WTC11 (cell line): ENCODE data around the gene BTBD19. TPM values are rescaled to one million over a fixed set of nuclear protein-coding genes. Genes with fewer than 3 reads are reported as not detected.

Experiments
- ATAC-seq: fragments of 200-7000 bp; cut with Tn5 transposase; 2 replicates; pipeline ENCODE4 v1.10.0; 2021; ENCODE audit warnings: mild to moderate bottlenecking, moderate library complexity
- CTCF ChIA-PET: fragments of 300-600 bp; sonication (Branson Sonifier 250); formaldehyde crosslinking; loops from one replicate; lab custom pipeline; 2021; ENCODE audit warnings: antibody characterized with exemption; lab: Charles Lee
- POLR2A ChIA-PET: fragments of 350-600 bp; sonication (Branson Sonifier 250); formaldehyde crosslinking; loops from one replicate; lab custom pipeline; 2021; ENCODE audit warnings: antibody characterized with exemption; lab: Charles Lee
- DNase-seq: peaks from one replicate; pipeline ENCODE4 v3.0.0; 2021; ENCODE audit warnings: low spot score
- H3K27ac Mint-ChIP-seq: 2 replicates; pipeline ENCODE4 v1.8.0; 2021; ENCODE audit warnings: mixed read lengths
- H3K27me3 Mint-ChIP-seq: 2 replicates; pipeline ENCODE4 v1.8.0; 2021; ENCODE audit warnings: low read depth, mild to moderate bottlenecking, moderate library complexity, mixed read lengths
- H3K36me3 Mint-ChIP-seq: 2 replicates; pipeline ENCODE4 v1.8.0; 2021; ENCODE audit warnings: mixed read lengths
- H3K4me1 Mint-ChIP-seq: 2 replicates; pipeline ENCODE4 v1.8.0; 2022; ENCODE audit warnings: mixed read lengths
- H3K4me3 Mint-ChIP-seq: 2 replicates; pipeline ENCODE4 v1.8.0; 2021; ENCODE audit warnings: mild to moderate bottlenecking, moderate library complexity, mixed read lengths
- H3K9me3 Mint-ChIP-seq: 2 replicates; pipeline ENCODE4 v1.8.0; 2021; ENCODE audit warnings: mixed read lengths
- AFF4 ChIP-seq: sonication (generic); formaldehyde crosslinking; IDR thresholded peaks from 2 replicates; pipeline ENCODE4 v1.8.1; 2023; ENCODE audit warnings: mild to moderate bottlenecking, missing genetic modification reagents, borderline replicate concordance
- AR ChIP-seq: fragments of 250-450 bp; sonication (Bioruptor Pico); IDR thresholded peaks from 2 replicates; pipeline ENCODE4 v1.9.0; 2021; ENCODE audit warnings: mild to moderate bottlenecking
- ARID4B ChIP-seq: sonication (generic); formaldehyde crosslinking; IDR thresholded peaks from 2 replicates; pipeline ENCODE4 v1.8.0; 2023; ENCODE audit warnings: missing genetic modification reagents, mild to moderate bottlenecking, borderline replicate concordance
- E2F4 ChIP-seq: sonication (generic); formaldehyde crosslinking; IDR thresholded peaks from 2 replicates; pipeline ENCODE4 v1.8.1; 2022; ENCODE audit warnings: low read depth, mild to moderate bottlenecking, moderate library complexity, missing genetic modification reagents, borderline replicate concordance
- EMX1 ChIP-seq: fragments of 250-450 bp; sonication (Bioruptor Pico); IDR thresholded peaks from 2 replicates; pipeline ENCODE4 v1.8.0; 2021; ENCODE audit warnings: mild to moderate bottlenecking
- FOXK1 ChIP-seq: sonication (generic); formaldehyde crosslinking; IDR thresholded peaks from 2 replicates; pipeline ENCODE4 v1.8.0; 2022; ENCODE audit warnings: mild to moderate bottlenecking, moderate library complexity, missing genetic modification reagents
- HMGXB4 ChIP-seq: sonication (generic); formaldehyde crosslinking; IDR thresholded peaks from 2 replicates; pipeline ENCODE4 v1.8.1; 2023; ENCODE audit warnings: mild to moderate bottlenecking, moderate library complexity, missing genetic modification reagents
- KAT7 ChIP-seq: sonication (generic); formaldehyde crosslinking; IDR thresholded peaks from 2 replicates; pipeline ENCODE4 v1.8.1; 2023; ENCODE audit warnings: missing genetic modification reagents, mild to moderate bottlenecking, borderline replicate concordance
- NR2C2 ChIP-seq: sonication (generic); formaldehyde crosslinking; IDR thresholded peaks from 2 replicates; pipeline ENCODE4 v1.8.0; 2022; ENCODE audit warnings: mild to moderate bottlenecking, missing genetic modification reagents
- NR3C1 ChIP-seq: sonication (generic); formaldehyde crosslinking; conservative IDR thresholded peaks from 2 replicates; pipeline ENCODE4 v1.8.1; 2023; ENCODE audit warnings: low read depth, mild to moderate bottlenecking, missing genetic modification reagents
- OVOL2 ChIP-seq: fragments of 250-450 bp; sonication (Bioruptor Pico); IDR thresholded peaks from 2 replicates; pipeline ENCODE4 v1.9.0; 2021; ENCODE audit warnings: mild to moderate bottlenecking, borderline replicate concordance
- PRRX2 ChIP-seq: fragments of 250-450 bp; sonication (Bioruptor Pico); IDR thresholded peaks from 2 replicates; pipeline ENCODE4 v1.8.0; 2021; ENCODE audit warnings: mild to moderate bottlenecking
- RORB ChIP-seq: fragments of 250-450 bp; sonication (Bioruptor Pico); IDR thresholded peaks from 2 replicates; pipeline ENCODE4 v1.9.0; 2021; ENCODE audit warnings: mild to moderate bottlenecking
- TP53 ChIP-seq: sonication (generic); formaldehyde crosslinking; IDR thresholded peaks from 2 replicates; pipeline ENCODE4 v1.8.1; 2023; ENCODE audit warnings: mild to moderate bottlenecking, missing genetic modification reagents
- USF1 ChIP-seq: sonication (generic); formaldehyde crosslinking; IDR thresholded peaks from 2 replicates; pipeline ENCODE4 v1.8.0; 2022; ENCODE audit warnings: mild to moderate bottlenecking, missing genetic modification reagents
- ZNF396 ChIP-seq: fragments of 250-450 bp; sonication (Bioruptor Pico); IDR thresholded peaks from 2 replicates; pipeline ENCODE4 v1.8.0; 2021; ENCODE audit warnings: mild to moderate bottlenecking, moderate library complexity, borderline replicate concordance
- ZSCAN18 ChIP-seq: fragments of 250-450 bp; sonication (Bioruptor Pico); IDR thresholded peaks from 2 replicates; pipeline ENCODE4 v2.1.2; 2022; ENCODE audit warnings: mild to moderate bottlenecking, moderate library complexity
- total RNA-seq: library from RNA; stranded (reverse); gene quantifications from 3 replicates; pipeline ENCODE4 v1.2.3, GENCODE V29; 2021

BTBD19 gene
- total RNA-seq, 1 experiment from 2014 or later = 1.7 TPM

GRCh38 chr1:44775078-44775929 lies 33.0 kb upstream of the BTBD19 start, which contains the start of gene RPS8:
RPS8 (plus strand) TSS chr1:44775540; CDS start chr1:44775597, 57 bp downstream.
- POLR2A ChIA-PET = interaction anchor here (0.6 to 2.8 kb wide), 19 partner anchors 8 to 1126 kb away, joined by 3 to 19 read pairs (median 4); partner anchors contain the start of genes ARMH1, BTBD19, HECTD3 and KDM4A
- CTCF ChIA-PET = interaction anchor here (1.7 to 2.0 kb wide), 2 partner anchors 12 to 18 kb away, joined by 5 to 9 read pairs; partner anchors contain the start of gene BEST4
- ATAC-seq = peak; percentile 88
- peak; percentile 79; the same call in 1 of the 2 replicates for TF ChIP-seq ARID4B (CRISPR knock-in tag)
- TF ChIP-seq ZSCAN18 = no peak
- TF ChIP-seq USF1 (CRISPR knock-in tag) = peak; percentile 76; the same call in 1 of the 2 replicates
- no peak for TF ChIP-seq ZNF396
- TF ChIP-seq HMGXB4 = peak; percentile 73
- no peak for TF ChIP-seq NR3C1 (CRISPR knock-in tag)
- TF ChIP-seq AFF4 = no peak
- no peak; the same call in 1 of the 2 replicates for TF ChIP-seq E2F4 (CRISPR knock-in tag)
- TF ChIP-seq TP53 (CRISPR knock-in tag) = no peak
- no peak for TF ChIP-seq OVOL2 (CRISPR knock-in tag)
- peak; percentile 97 for TF ChIP-seq FOXK1 (CRISPR knock-in tag)
- TF ChIP-seq KAT7 (CRISPR knock-in tag) = peak; percentile 89
- TF ChIP-seq EMX1 = no peak
- TF ChIP-seq PRRX2 = no peak
- no peak for TF ChIP-seq NR2C2 (CRISPR knock-in tag)
- no peak for TF ChIP-seq RORB (CRISPR knock-in tag)
- TF ChIP-seq AR (CRISPR knock-in tag) = no peak

More at GRCh38 chr1:44775078-44775929, 33.0 kb upstream of the BTBD19 start, which contains the start of gene RPS8:
- H3K9me3 Mint-ChIP-seq = no peaks in the 10 kb centered on the region
- H3K36me3 Mint-ChIP-seq = peaks cover 47% of the 10 kb centered on the region
- H3K27ac Mint-ChIP-seq = peak within 1 kb of the TSS; percentile 97
- no peaks in the 10 kb centered on the region for H3K27me3 Mint-ChIP-seq
- peaks cover 22% of the 10 kb centered on the region for H3K4me1 Mint-ChIP-seq
- DNase-seq = peak; percentile 93
- peak within 1 kb of the TSS; percentile 87 for H3K4me3 Mint-ChIP-seq
